Chondrocyte (in vitro differentiated cells): Measurements from ENCODE around the gene GOLGA6L7. TPM values are rescaled to one million over a fixed set of nuclear protein-coding genes. Genes with fewer than 3 reads are reported as not detected.
"Not testable (repeated sequence)": the region's sequence is repeated elsewhere in the genome, so short reads cannot be mapped to it uniquely, and the experiment has no call there.

Source experiments
- DNase-seq: peaks from one replicate; pipeline ENCODE4 v3.0.0; 2021; ENCODE audit warnings: mixed read lengths, low spot score
- H3K27ac Mint-ChIP-seq: one replicate; pipeline ENCODE4 v1.8.0; 2021; ENCODE audit warnings: mild to moderate bottlenecking, moderate library complexity, mixed read lengths; ENCODE audit not compliant: unreplicated experiment
- H3K27me3 Mint-ChIP-seq: 2 replicates; pipeline ENCODE4 v1.8.0; 2021; ENCODE audit warnings: low read depth, mixed read lengths
- H3K36me3 Mint-ChIP-seq: 2 replicates; pipeline ENCODE4 v1.8.0; 2021; ENCODE audit warnings: low read depth, mixed read lengths
- H3K4me1 Mint-ChIP-seq: 2 replicates; pipeline ENCODE4 v1.8.0; 2021; ENCODE audit warnings: low read depth, mild to moderate bottlenecking, mixed read lengths
- H3K4me3 Mint-ChIP-seq: one replicate; pipeline ENCODE4 v1.8.0; 2021; ENCODE audit warnings: mild to moderate bottlenecking, moderate library complexity, mixed read lengths; ENCODE audit not compliant: unreplicated experiment
- H3K9me3 Mint-ChIP-seq: 2 replicates; pipeline ENCODE4 v1.8.0; 2021; ENCODE audit warnings: low read depth, mixed read lengths
- CTCF ChIP-seq: fragments of 200-600 bp; sonication (generic); IDR thresholded peaks from 2 replicates; pipeline ENCODE4 v1.5.0; 2021; ENCODE audit warnings: antibody characterized with exemption, mild to moderate bottlenecking, moderate library complexity
- total RNA-seq: library from RNA; stranded (reverse); gene quantifications from 3 replicates; pipeline ENCODE4 v1.2.1, GENCODE V29; 2021

Gene GOLGA6L7
- total RNA-seq, 1 donor from 2014 or later: not detected

- Mint-ChIP-seq H3K27ac (no peak overlapping the region), H3K4me1 (peaks cover 12% of the 10 kb centered on the region), H3K36me3 (no peaks in the 10 kb centered on the region), H3K4me3 (no peak overlapping the region), H3K27me3 (no peaks in the 10 kb centered on the region), H3K9me3 (peaks cover 4% of the 10 kb centered on the region)
- peak; percentile 38 for DNase-seq
- no peak for TF ChIP-seq CTCF
Observed at GRCh38 chr15:28875461-28876000, 27.1 kb upstream of the GOLGA6L7 start.

GRCh38 chr15:28873585-28874190 lies 25.2 kb upstream of the GOLGA6L7 start:
- H3K9me3 Mint-ChIP-seq: peaks cover 4% of the 10 kb centered on the region
- H3K4me3 Mint-ChIP-seq: no peak overlapping the region
- H3K27ac Mint-ChIP-seq: peak overlapping the region; percentile 1

GRCh38 chr15:28873006-28873405 lies 24.6 kb upstream of the GOLGA6L7 start:
- no peak for TF ChIP-seq CTCF
- DNase-seq: peak; percentile 26
- H3K27ac Mint-ChIP-seq: no peak overlapping the region
- H3K9me3 Mint-ChIP-seq: peaks cover 4% of the 10 kb centered on the region
- H3K27me3 Mint-ChIP-seq: no peaks in the 10 kb centered on the region
- H3K4me3 Mint-ChIP-seq: no peak overlapping the region
- no peaks in the 10 kb centered on the region for H3K36me3 Mint-ChIP-seq
- H3K4me1 Mint-ChIP-seq: peaks cover 12% of the 10 kb centered on the region

More at GRCh38 chr15:28873585-28874190, 25.2 kb upstream of the GOLGA6L7 start:
- H3K36me3 Mint-ChIP-seq: no peaks in the 10 kb centered on the region
- peak; percentile 67 for TF ChIP-seq CTCF
- H3K27me3 Mint-ChIP-seq: no peaks in the 10 kb centered on the region
- peaks cover 12% of the 10 kb centered on the region for H3K4me1 Mint-ChIP-seq
- DNase-seq: peak; percentile 47

- no peaks in the 10 kb centered on the region for H3K36me3 Mint-ChIP-seq
- peaks cover 12% of the 10 kb centered on the region for H3K4me1 Mint-ChIP-seq
- no peaks in the 10 kb centered on the region for H3K27me3 Mint-ChIP-seq
- no peak for DNase-seq
- TF ChIP-seq CTCF: no peak
- no peak overlapping the region for H3K27ac Mint-ChIP-seq
- H3K4me3 Mint-ChIP-seq: no peak overlapping the region
- H3K9me3 Mint-ChIP-seq: peaks cover 4% of the 10 kb centered on the region
Observed at GRCh38 chr15:28871168-28871567, 22.7 kb upstream of the GOLGA6L7 start.

GRCh38 chr15:28868744-28869345 lies 20.4 kb upstream of the GOLGA6L7 start:
- TF ChIP-seq CTCF: no peak
- H3K4me1 Mint-ChIP-seq: peaks cover 7% of the 10 kb centered on the region
- H3K4me3 Mint-ChIP-seq: no peak overlapping the region
- H3K27ac Mint-ChIP-seq: no peak overlapping the region
- no peaks in the 10 kb centered on the region for H3K27me3 Mint-ChIP-seq
- peak; percentile 29 for DNase-seq
- no peaks in the 10 kb centered on the region for H3K36me3 Mint-ChIP-seq
- H3K9me3 Mint-ChIP-seq: peaks cover 4% of the 10 kb centered on the region

GRCh38 chr15:28861589-28862293 lies 13.3 kb upstream of the GOLGA6L7 start:
- not testable (repeated sequence) for H3K36me3 Mint-ChIP-seq, H3K27me3 Mint-ChIP-seq, H3K4me1 Mint-ChIP-seq, H3K4me3 Mint-ChIP-seq, H3K27ac Mint-ChIP-seq, H3K9me3 Mint-ChIP-seq, DNase-seq
